Measurements from ENCODE around the gene TTC12. TPM values are rescaled to one million over a fixed set of nuclear protein-coding genes. Genes with fewer than 3 reads are reported as not detected.

The TTC12 gene
- total and polyA plus RNA-seq, 2 of the 8 experiments (the other 6 are each of a cell fraction or from before 2014, with no cell fraction given) = 4.7 to 9.0 TPM

DNA sequence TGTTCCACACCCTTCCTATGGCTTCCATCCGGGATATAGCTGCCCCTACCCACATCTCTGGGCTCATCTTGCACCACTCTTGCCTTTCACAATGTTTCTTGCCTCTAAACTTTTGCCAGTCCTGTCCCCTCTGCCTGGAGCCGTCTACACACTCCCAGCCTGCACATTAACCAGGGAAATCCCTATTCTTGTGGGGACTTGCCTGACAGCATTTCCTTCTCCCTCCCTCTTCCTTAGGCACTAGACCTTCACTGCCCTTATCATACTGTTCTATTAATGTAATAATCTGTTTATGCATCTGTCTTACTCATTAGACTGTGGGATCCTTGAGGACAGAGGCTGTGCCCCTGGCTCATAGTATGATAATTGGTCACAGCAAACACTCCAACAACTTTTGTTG is 5.8 kb upstream of the TTC12 start:
- H3K56ac ChIP-seq (replicated peaks; ENCODE audit: insufficient read length, low read depth, low read length) = no peak overlapping the region
- no peak overlapping the region for H2BK15ac ChIP-seq (ENCODE audit: low read length)
- H3K23me2 ChIP-seq (ENCODE audit: low read depth, low read length) = no peaks in the 10 kb centered on the region
- no peak for FAIRE-seq
- H3K4me1 ChIP-seq (replicated peaks in 1 of 4; ENCODE audit: control insufficient read depth in 3 of 4, insufficient read depth in 4 of 4, low read length in 3 of 4) = peaks cover 0 to 3% (median under 1%) of the 10 kb centered on the region in 4 experiments; a peak in 3 of 7 replicates
- H4K5ac ChIP-seq (ENCODE audit: insufficient read length, low read depth, low read length) = no peak overlapping the region
- no peak overlapping the region for H3K4me3 ChIP-seq (ENCODE audit: extremely low read depth in 1 of 4, insufficient read depth in 2 of 4, low read depth in 3 of 4, low read length in 4 of 4)
- ChIA-PET POLR2A (ENCODE audit: partially characterized antibody) (no interaction called here), CTCF (ENCODE audit: partially characterized antibody) (interaction anchor here (1.0 to 1.5 kb wide), 3 partner anchors 56 to 422 kb away, joined by 3 to 5 read pairs (median 3); no protein-coding TSS in a partner anchor)
- no peak overlapping the region for H3K9ac ChIP-seq (replicated peaks in 1 of 4; ENCODE audit: extremely low read depth in 1 of 4, low read depth in 3 of 4, low read length in 3 of 4)
- H2BK120ac ChIP-seq (replicated peaks; ENCODE audit: low read depth, low read length) = no peak overlapping the region
- no peak overlapping the region for H3K14ac ChIP-seq (ENCODE audit: insufficient read length)
- no peak overlapping the region for H3K18ac ChIP-seq (ENCODE audit: extremely low read depth, low read length)
- TF ChIP-seq CHD2 (IDR thresholded peaks at IDR 0.05; ENCODE audit: low read length) (no peak), NANOG (IDR thresholded peaks at IDR 0.05; ENCODE audit: insufficient read depth, low read depth, low read length, poor library complexity, severe bottlenecking) (no peak), TAF1 (IDR thresholded peaks at IDR 0.05; ENCODE audit: low read depth, low read length) (no peak), SP1 (IDR thresholded peaks at IDR 0.05; ENCODE audit: low read depth, low read length) (no peak), TBP (IDR thresholded peaks at IDR 0.05; ENCODE audit: low read depth, low read length) (no peak), CHD1 (IDR thresholded peaks at IDR 0.05; ENCODE audit: low read depth, low read length) (no peak), RXRA (IDR thresholded peaks at IDR 0.05; ENCODE audit: insufficient read depth, low read depth, low read length) (no peak), SP4 (IDR thresholded peaks at IDR 0.05; ENCODE audit: low read length) (no peak), EGR1 (IDR thresholded peaks at IDR 0.05; ENCODE audit: borderline replicate concordance, low read depth, low read length) (no peak), RNF2 (IDR thresholded peaks at IDR 0.05; ENCODE audit: borderline replicate concordance, low read depth, low read length, missing control alignments, poor library complexity, severe bottlenecking) (no peak), KDM4A (IDR thresholded peaks at IDR 0.05; ENCODE audit: low read depth, low read length, severe bottlenecking) (no peak), CEBPB (IDR thresholded peaks at IDR 0.05; ENCODE audit: low read depth, low read length) (no peak)
- TF ChIP-seq, protein P1, sequence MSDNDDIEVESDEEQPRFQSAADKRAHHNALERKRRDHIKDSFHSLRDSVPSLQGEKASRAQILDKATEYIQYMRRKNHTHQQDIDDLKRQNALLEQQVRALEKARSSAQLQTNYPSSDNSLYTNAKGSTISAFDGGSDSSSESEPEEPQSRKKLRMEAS (IDR thresholded peaks at IDR 0.05) = no peak
- H4K20me1 ChIP-seq (replicated peaks in 1 of 2; ENCODE audit: control insufficient read depth in 1 of 2, insufficient read depth in 2 of 2, low read length in 2 of 2) = no peaks in the 10 kb centered on the region
- no peak overlapping the region for H2AK5ac ChIP-seq (ENCODE audit: low read depth, low read length)
- no peak overlapping the region for H4K8ac ChIP-seq (ENCODE audit: extremely low read depth, insufficient read depth, low read length)
- no peak overlapping the region for H2BK5ac ChIP-seq (ENCODE audit: low read depth, low read length)
- no peak overlapping the region for H3K23ac ChIP-seq (ENCODE audit: insufficient read length)
- no peak overlapping the region for H3K27ac ChIP-seq (ENCODE audit: low read depth, low read length)
- H3K27me3 ChIP-seq (replicated peaks in 1 of 4; ENCODE audit: control insufficient read depth in 3 of 4, extremely low read depth in 1 of 4, insufficient read depth in 3 of 4, low read length in 3 of 4) = 0 out of 7 replicates have a peak, but pooled peaks cover 0 to 5% (median 1%) of the 10 kb centered on the region in 4 experiments
- 88% methylated on average over 2 of the region's 2 CpGs; no CpG with 5 or more reads in 1 of the 2 experiments for WGBS, 2 experiments (ENCODE audit: extremely low coverage in 1 of 2, insufficient coverage in 1 of 2, insufficient read length in 1 of 2, insufficient replicate concordance in 2 of 2, low coverage in 1 of 2, low lambda C conversion rate in 2 of 2, missing lambda C conversion rate in 1 of 2)
- no peak overlapping the region for H3K4me2 ChIP-seq (ENCODE audit: insufficient read depth in 1 of 2, low read depth in 2 of 2, low read length in 2 of 2)
- H3K36me3 ChIP-seq (ENCODE audit: control insufficient read depth in 2 of 4, insufficient read depth in 4 of 4, low read length in 3 of 4) = no peaks in the 10 kb centered on the region
- no peak overlapping the region for H4K91ac ChIP-seq (replicated peaks; ENCODE audit: insufficient read length, low read length)
- H2BK20ac ChIP-seq (ENCODE audit: low read length) = no peak overlapping the region
- no peak overlapping the region for H3K4ac ChIP-seq (replicated peaks; ENCODE audit: insufficient read length, low read depth, low read length)
- no peak overlapping the region for H2AFZ ChIP-seq (ENCODE audit: low read length)
- no peak for DNase-seq (ENCODE audit: low read depth in 1 of 2, low spot score in 2 of 2)
- no peaks in the 10 kb centered on the region for H3K9me3 ChIP-seq (ENCODE audit: insufficient read depth in 2 of 2, low read depth in 1 of 2, low read length in 1 of 2)
- no peak overlapping the region for H2BK12ac ChIP-seq (ENCODE audit: low read depth, low read length)
- no peaks in the 10 kb centered on the region for H3K79me1 ChIP-seq (ENCODE audit: low read depth, low read length)
- no peaks in the 10 kb centered on the region for H3K79me2 ChIP-seq (ENCODE audit: control insufficient read depth in 1 of 2, insufficient read depth in 2 of 2, low read length in 2 of 2)
